K562 (cell line): ENCODE results near the gene AFG1L. TPM values are rescaled to one million over a fixed set of nuclear protein-coding genes. Genes with fewer than 3 reads are reported as not detected.

Experiments used
- AFF1 ChIP-seq, 2 experiments: fragments of 450-650 bp; IDR thresholded peaks; 2 replicates each; pipeline ENCODE4 v1.6.1; 2018; ENCODE audit warnings: mild to moderate bottlenecking in 2 of 2, low read depth in 1 of 2; ENCODE audit not compliant: partially characterized antibody in 2 of 2
- ARNT ChIP-seq, 2 experiments: fragments of 450-650 bp; IDR thresholded peaks; 2 replicates each; pipeline ENCODE4 v1.6.1; 2016; ENCODE audit warnings: mild to moderate bottlenecking in 1 of 2
- ATF7 ChIP-seq: fragments of 450-650 bp; IDR thresholded peaks from 2 replicates; pipeline ENCODE4 v1.7.1; 2014; ENCODE audit warnings: mild to moderate bottlenecking, moderate library complexity
- CHAMP1 ChIP-seq: fragments of 450-650 bp; IDR thresholded peaks from 2 replicates; pipeline ENCODE4 v1.6.1; 2016; ENCODE audit warnings: mild to moderate bottlenecking
- ELF1 ChIP-seq: fragments of 200-800 bp; sonication (Bioruptor generic); IDR thresholded peaks from 2 replicates; pipeline ENCODE4 v1.6.1; 2016; ENCODE audit warnings: missing genetic modification characterization, missing compliant biosample characterization
- GATA2 ChIP-seq: sonication (generic); formaldehyde crosslinking; IDR thresholded peaks from 2 replicates; pipeline ENCODE4 v1.4.0; 2020; ENCODE audit warnings: mild to moderate bottlenecking, missing genetic modification reagents
- NFE2 ChIP-seq: IDR thresholded peaks from 2 replicates; pipeline ENCODE4 v1.6.1; 2014; ENCODE audit warnings: antibody characterized with exemption, low read depth
- PHTF2 ChIP-seq: fragments of 250-450 bp; sonication (Bioruptor Pico); IDR thresholded peaks from 2 replicates; pipeline ENCODE4 v1.5.0; 2021; ENCODE audit warnings: mild to moderate bottlenecking
- PML ChIP-seq: IDR thresholded peaks from 2 replicates; pipeline ENCODE4 v1.6.1; 2012; ENCODE audit warnings: low read length, inconsistent platforms
- POLR3G ChIP-seq: IDR thresholded peaks from 2 replicates; pipeline ENCODE4 v1.6.1; 2011; ENCODE audit not compliant: insufficient read length, insufficient replicate concordance; ENCODE audit errors: extremely low read depth
- PTBP1 ChIP-seq: fragments of 200-400 bp; formaldehyde crosslinking; IDR thresholded peaks from 2 replicates; pipeline ENCODE4 v1.6.1; 2017; ENCODE audit warnings: low read depth, low read length
- SETDB1 ChIP-seq: IDR thresholded peaks from one replicate; pipeline ENCODE4 v1.6.1; 2012; ENCODE audit warnings: low read length, control low read depth, inconsistent platforms
- SLC30A9 ChIP-seq: fragments of 250-450 bp; sonication (Bioruptor Pico); IDR thresholded peaks from 2 replicates; pipeline ENCODE4 v1.8.0; 2022; ENCODE audit warnings: mild to moderate bottlenecking, moderate library complexity
- SRF ChIP-seq, 2 experiments: fragments of 250-450, 450-650 bp in 1 of 2; sonication (Bioruptor Pico) in 1 of 2; sonication (generic) in 1 of 2; formaldehyde crosslinking; IDR thresholded peaks; 2 replicates each; pipeline versions ENCODE4 v1.5.0 to v1.5.1; 2020 to 2022; ENCODE audit warnings: mild to moderate bottlenecking in 1 of 2, missing genetic modification reagents in 1 of 2
- UBTF ChIP-seq, 2 experiments: IDR thresholded peaks; 2 replicates each; pipeline ENCODE4 v1.6.1; 2012; ENCODE audit warnings: improper control_type of control experiment in 2 of 2, low read depth in 2 of 2, low read length in 2 of 2, borderline replicate concordance in 1 of 2
- XRCC4 ChIP-seq: IDR thresholded peaks from one replicate; pipeline ENCODE4 v1.6.1; 2011; ENCODE audit not compliant: insufficient read depth, insufficient read length; ENCODE audit errors: extremely low read depth
- ZFP1 ChIP-seq: fragments of 450-650 bp; formaldehyde crosslinking; IDR thresholded peaks from 2 replicates; pipeline ENCODE4 v1.4.0; 2020; ENCODE audit warnings: mild to moderate bottlenecking, mixed read lengths
- ZNF212 ChIP-seq: fragments of 450-650 bp; formaldehyde crosslinking; IDR thresholded peaks from 2 replicates; pipeline ENCODE4 v1.4.0; 2020; ENCODE audit warnings: mild to moderate bottlenecking
- ZNF77 ChIP-seq: fragments of 250-450 bp; sonication (Bioruptor Pico); IDR thresholded peaks from 2 replicates; pipeline ENCODE4 v1.5.0; 2020
- polyA plus RNA-seq, 8 experiments: library from polyadenylated mRNA; depleted of rRNA in 4 of 8; stranded (reverse) in 5 of 8; unstranded in 3 of 8; fragments of >200 nt; fragmentation: Nextera tagmentation in 2 of 8; fragmentation: Illumina TruSeq in 1 of 8; extraction: Ambion mirVana in 2 of 8; extraction: Trizol in 1 of 8; gene quantifications; 2 replicates each; pipeline versions ENCODE4 v1.2.1 to v1.2.3, GENCODE V29; 2011 to 2014; ENCODE audit warnings: inconsistent platforms in 1 of 8, missing spikeins in 1 of 8
- total RNA-seq, 7 experiments: library from RNA; depleted of rRNA in 6 of 7; stranded (reverse); fragments of >200 nt in 6 of 7; fragmentation: Illumina TruSeq in 2 of 7; extraction: Trizol in 2 of 7; gene quantifications; 2 replicates each; pipeline versions ENCODE4 v1.2.1 to v1.2.3, GENCODE V29; 2011 to 2021; ENCODE audit warnings: low replicate concordance in 1 of 7

AFG1L gene
- total and polyA plus RNA-seq, 9 of the 15 experiments (the other 6 are each of a cell fraction or from before 2014, with no cell fraction given) = 2.2 to 15.5 (median 5.8) TPM

- TF ChIP-seq AFF1 (IDR thresholded peaks at IDR 0.05; ENCODE audit: low read depth in 1 of 2, partially characterized antibody in 2 of 2) (no peak), CHAMP1 (no peak), SETDB1 (no peak), PHTF2 (CRISPR knock-in tag) (no peak), ARNT (IDR thresholded peaks at IDR 0.05) (no peak), SRF (CRISPR knock-in tag; IDR thresholded peaks at IDR 0.05) (no peak), ELF1 (tag) (no peak), ZNF77 (CRISPR knock-in tag) (no peak), XRCC4 (no peak), PML (no peak), GATA2 (CRISPR knock-in tag) (0 out of 2 replicates have a peak, but pooled peaks have one; percentile 19), UBTF (IDR thresholded peaks at IDR 0.05; ENCODE audit: borderline replicate concordance in 1 of 2, low read depth in 2 of 2, low read length in 2 of 2) (no peak), SLC30A9 (CRISPR knock-in tag) (no peak), NFE2 (no peak), ZNF212 (CRISPR knock-in tag) (no peak), POLR3G (no peak), PTBP1 (no peak), ZFP1 (CRISPR knock-in tag) (no peak), ATF7 (peak; percentile 15)
Measured at GRCh38 chr6:108565091-108565766, 270.4 kb downstream of the AFG1L start (continued).
